ENCODE measurements around the gene CHGA. TPM values are rescaled to one million over a fixed set of nuclear protein-coding genes. Genes with fewer than 3 reads are reported as not detected.
A peak's percentile ranks its signal among the peaks of the same experiment; 100 is the strongest.

The CHGA gene
- total RNA-seq, 1 donor, result not detected

GRCh38 chr14:92880351-92880750, 42.6 kb upstream of the CHGA start:
- H4K20me1 ChIP-seq (ENCODE audit: insufficient read depth, low read length), result no peaks in the 10 kb centered on the region
- no peak overlapping the region for H3K27ac ChIP-seq (ENCODE audit: low read depth, low read length)
- H3K9me3 ChIP-seq (ENCODE audit: low read depth, low read length), result no peaks in the 10 kb centered on the region
- DNase-seq (ENCODE audit: insufficient read length, low spot score, missing footprints), result no peak
- no peaks in the 10 kb centered on the region for H3K36me3 ChIP-seq (ENCODE audit: insufficient read depth, low read length)
- TF ChIP-seq CTCF (IDR thresholded peaks at IDR 0.05; ENCODE audit: extremely low read depth, low read depth, low read length), result no peak
- no peak overlapping the region for H3K4me3 ChIP-seq (ENCODE audit: insufficient read depth, low read length)
- no peaks in the 10 kb centered on the region for H3K4me1 ChIP-seq (ENCODE audit: insufficient read depth, low read length)
- H3K79me2 ChIP-seq (ENCODE audit: insufficient read depth, low read length), result no peaks in the 10 kb centered on the region
- no peak overlapping the region for H2AFZ ChIP-seq (ENCODE audit: low read length)
- H3K27me3 ChIP-seq (ENCODE audit: insufficient read depth, low read length), result peaks cover 41% of the 10 kb centered on the region
- H3K4me2 ChIP-seq (ENCODE audit: insufficient read depth, low read length), result peak overlapping the region; percentile 66

- peak; percentile 55 for TF ChIP-seq CTCF (IDR thresholded peaks at IDR 0.05; ENCODE audit: extremely low read depth, low read depth, low read length)
- H3K79me2 ChIP-seq (ENCODE audit: insufficient read depth, low read length), result no peaks in the 10 kb centered on the region
- no peaks in the 10 kb centered on the region for H3K36me3 ChIP-seq (ENCODE audit: insufficient read depth, low read length)
- no peak overlapping the region for H3K27ac ChIP-seq (ENCODE audit: low read depth, low read length)
- H3K9me3 ChIP-seq (ENCODE audit: low read depth, low read length), result no peaks in the 10 kb centered on the region
- H3K4me3 ChIP-seq (ENCODE audit: insufficient read depth, low read length), result peak overlapping the region; percentile 22
- H3K4me1 ChIP-seq (ENCODE audit: insufficient read depth, low read length), result no peaks in the 10 kb centered on the region
- peak overlapping the region; percentile 66 for H3K4me2 ChIP-seq (ENCODE audit: insufficient read depth, low read length)
- DNase-seq (ENCODE audit: insufficient read length, low spot score, missing footprints), result no peak
- no peaks in the 10 kb centered on the region for H4K20me1 ChIP-seq (ENCODE audit: insufficient read depth, low read length)
- H2AFZ ChIP-seq (ENCODE audit: low read length), result peak overlapping the region; percentile 60
- H3K27me3 ChIP-seq (ENCODE audit: insufficient read depth, low read length), result peaks cover 36% of the 10 kb centered on the region
Measured at GRCh38 chr14:92880851-92881250, 42.1 kb upstream of the CHGA start.

GRCh38 chr14:92883066-92883465, 39.9 kb upstream of the CHGA start:
- H3K36me3 ChIP-seq (ENCODE audit: insufficient read depth, low read length), result no peaks in the 10 kb centered on the region
- no peaks in the 10 kb centered on the region for H4K20me1 ChIP-seq (ENCODE audit: insufficient read depth, low read length)
- no peaks in the 10 kb centered on the region for H3K79me2 ChIP-seq (ENCODE audit: insufficient read depth, low read length)
- no peak for DNase-seq (ENCODE audit: insufficient read length, low spot score, missing footprints)
- no peak overlapping the region for H3K4me2 ChIP-seq (ENCODE audit: insufficient read depth, low read length)
- H3K27ac ChIP-seq (ENCODE audit: low read depth, low read length), result no peak overlapping the region
- H3K27me3 ChIP-seq (ENCODE audit: insufficient read depth, low read length), result peaks cover 29% of the 10 kb centered on the region
- H2AFZ ChIP-seq (ENCODE audit: low read length), result no peak overlapping the region
- H3K4me3 ChIP-seq (ENCODE audit: insufficient read depth, low read length), result no peak overlapping the region
- no peak for TF ChIP-seq CTCF (IDR thresholded peaks at IDR 0.05; ENCODE audit: extremely low read depth, low read depth, low read length)
- H3K9me3 ChIP-seq (ENCODE audit: low read depth, low read length), result no peaks in the 10 kb centered on the region
- H3K4me1 ChIP-seq (ENCODE audit: insufficient read depth, low read length), result no peaks in the 10 kb centered on the region

- no peak overlapping the region for H3K27ac ChIP-seq (ENCODE audit: low read depth, low read length)
- no peaks in the 10 kb centered on the region for H3K79me2 ChIP-seq (ENCODE audit: insufficient read depth, low read length)
- DNase-seq (ENCODE audit: insufficient read length, low spot score, missing footprints), result no peak
- H3K36me3 ChIP-seq (ENCODE audit: insufficient read depth, low read length), result no peaks in the 10 kb centered on the region
- no peaks in the 10 kb centered on the region for H3K9me3 ChIP-seq (ENCODE audit: low read depth, low read length)
- no peak overlapping the region for H3K4me2 ChIP-seq (ENCODE audit: insufficient read depth, low read length)
- H2AFZ ChIP-seq (ENCODE audit: low read length), result no peak overlapping the region
- no peaks in the 10 kb centered on the region for H4K20me1 ChIP-seq (ENCODE audit: insufficient read depth, low read length)
- no peak overlapping the region for H3K4me3 ChIP-seq (ENCODE audit: insufficient read depth, low read length)
- TF ChIP-seq CTCF (IDR thresholded peaks at IDR 0.05; ENCODE audit: extremely low read depth, low read depth, low read length), result no peak
- H3K27me3 ChIP-seq (ENCODE audit: insufficient read depth, low read length), result peaks cover 22% of the 10 kb centered on the region
- no peaks in the 10 kb centered on the region for H3K4me1 ChIP-seq (ENCODE audit: insufficient read depth, low read length)
Measured at GRCh38 chr14:92884410-92884809, 38.5 kb upstream of the CHGA start.

Measured in osteoblast (primary cell).